ENCODE measurements around the gene GSK3A. TPM values are rescaled to one million over a fixed set of nuclear protein-coding genes. Genes with fewer than 3 reads are reported as not detected.

GSK3A gene
- polyA plus RNA-seq, 2 donors = 32.9 TPM

GRCh38 chr19:42184401-42184861 lies 58.0 kb downstream of the GSK3A start:
- no peak overlapping the region for H3K27ac ChIP-seq (ENCODE audit: low read depth in 2 of 2, low read length in 1 of 2)
- H3K36me3 ChIP-seq (ENCODE audit: control insufficient read depth in 2 of 2, insufficient read depth in 2 of 2, low read length in 1 of 2) = no peaks in the 10 kb centered on the region
- WGBS, 2 donors = 0% methylated on average over 1 of the region's 1 CpG
- H3K27me3 ChIP-seq (ENCODE audit: control insufficient read depth in 1 of 2, insufficient read depth in 2 of 2, low read length in 2 of 2) = peaks cover 0 to 5% of the 10 kb centered on the region in 2 donors
- H3K4me1 ChIP-seq (ENCODE audit: control insufficient read depth in 2 of 2, insufficient read depth in 2 of 2, low read length in 1 of 2) = no peaks in the 10 kb centered on the region
- H3K9me3 ChIP-seq (ENCODE audit: control insufficient read depth in 2 of 2, insufficient read depth in 1 of 2, low read depth in 1 of 2, low read length in 1 of 2) = no peaks in the 10 kb centered on the region
- H3K4me3 ChIP-seq (ENCODE audit: low read depth in 1 of 2, low read length in 2 of 2) = no peak overlapping the region

Other genes with a start within 250 kb of the GSK3A start
- gene ATP1A3, start 248.4 kb downstream of the GSK3A start, polyA plus RNA-seq = under 1 TPM; 0.12 TPM
- 1 to 10 TPM; 1.1 to 1.4 TPM for gene GRIK5, start 172.4 kb downstream of the GSK3A start, polyA plus RNA-seq
- 1 to 10 TPM; 6.5 to 8.9 TPM for gene ZNF574, start 166.4 kb downstream of the GSK3A start, polyA plus RNA-seq
- gene POU2F2, start 110.2 kb downstream of the GSK3A start, polyA plus RNA-seq = under 1 TPM; 0.39 to 0.79 TPM
- gene DEDD2, start 24.9 kb downstream of the GSK3A start, polyA plus RNA-seq = 10 to 100 TPM; 20.7 to 21.9 TPM
- 1 to 10 TPM; 2.3 to 3.6 TPM for gene ZNF526, start 22.3 kb downstream of the GSK3A start, polyA plus RNA-seq
- 10 to 100 TPM; 19.5 to 29.6 TPM for gene ERF, start 12.5 kb upstream of the GSK3A start, polyA plus RNA-seq
- 10 to 100 TPM; 20.6 to 35.2 TPM for gene CIC, start 26.6 kb upstream of the GSK3A start, polyA plus RNA-seq
- 1 to 10 TPM in 1 of 2 donors, under 1 TPM in 1; 0.81 to 1.1 TPM for gene PRR19, start 59.5 kb upstream of the GSK3A start, polyA plus RNA-seq
- 10 to 100 TPM; 35.7 to 38.1 TPM for gene PAFAH1B3, start 60.0 kb upstream of the GSK3A start, polyA plus RNA-seq
- gene TMEM145, start 70.7 kb upstream of the GSK3A start, polyA plus RNA-seq = under 1 TPM; 0.04 to 0.08 TPM
- 1 to 10 TPM; 4.4 to 8.6 TPM for gene MEGF8, start 83.0 kb upstream of the GSK3A start, polyA plus RNA-seq
- gene CNFN, start 147.7 kb upstream of the GSK3A start, polyA plus RNA-seq = 1,000 to 10,000 TPM; 5,144 to 7,132 TPM
- gene LIPE, start 184.8 kb upstream of the GSK3A start, polyA plus RNA-seq = 10 to 100 TPM in 1 of 2 donors, 1 to 10 TPM in 1; 9.2 to 11.4 TPM
- gene CXCL17, start 200.3 kb upstream of the GSK3A start, polyA plus RNA-seq = 100 to 1,000 TPM; 107 to 171 TPM